ENCODE measurements around the gene CHST10. TPM values are rescaled to one million over a fixed set of nuclear protein-coding genes. Genes with fewer than 3 reads are reported as not detected.

CHST10 gene
- total and polyA plus RNA-seq, 4 donors = 33.1 to 45.3 (median 38.2) TPM

DNA sequence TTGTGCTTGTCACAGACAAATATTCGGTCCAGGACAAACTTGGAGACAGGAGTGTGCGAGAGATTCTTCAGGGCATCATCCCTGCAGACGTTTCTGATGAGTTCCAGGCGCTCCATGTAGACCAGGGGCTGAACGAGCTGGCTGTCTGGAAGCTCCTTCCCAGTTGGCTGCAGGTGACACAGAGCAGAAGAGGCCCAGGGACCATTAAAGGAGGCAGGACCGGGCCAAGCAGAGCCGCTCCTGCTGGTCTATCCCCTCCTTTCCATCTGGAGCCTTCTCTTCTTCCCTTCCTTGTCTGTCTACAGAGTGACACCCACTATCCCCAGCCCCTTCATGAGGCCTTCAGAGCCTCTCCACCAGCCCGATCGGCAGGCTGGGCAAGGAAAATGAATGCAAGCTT is 19.5 kb downstream of the CHST10 start:
- Histone ChIP-seq H3K4me1 (ENCODE audit: control insufficient read depth, insufficient read depth, low read length) (no peaks in the 10 kb centered on the region), H3K4me3 (ENCODE audit: low read depth, low read length) (no peak overlapping the region), H3K9me3 (ENCODE audit: control insufficient read depth, insufficient read depth, low read length) (no peaks in the 10 kb centered on the region), H3K36me3 (ENCODE audit: control insufficient read depth, insufficient read depth, low read length) (peaks cover 75% of the 10 kb centered on the region), H3K27me3 (ENCODE audit: control insufficient read depth, insufficient read depth, low read length) (no peaks in the 10 kb centered on the region), H3K27ac (ENCODE audit: low read depth, low read length) (no peak overlapping the region)
- WGBS (ENCODE audit: insufficient coverage) = 88% methylated on average over 7 of the region's 9 CpGs
- no peak for DNase-seq (ENCODE audit: low read depth in 4 of 6, low spot score in 6 of 6)

DNA sequence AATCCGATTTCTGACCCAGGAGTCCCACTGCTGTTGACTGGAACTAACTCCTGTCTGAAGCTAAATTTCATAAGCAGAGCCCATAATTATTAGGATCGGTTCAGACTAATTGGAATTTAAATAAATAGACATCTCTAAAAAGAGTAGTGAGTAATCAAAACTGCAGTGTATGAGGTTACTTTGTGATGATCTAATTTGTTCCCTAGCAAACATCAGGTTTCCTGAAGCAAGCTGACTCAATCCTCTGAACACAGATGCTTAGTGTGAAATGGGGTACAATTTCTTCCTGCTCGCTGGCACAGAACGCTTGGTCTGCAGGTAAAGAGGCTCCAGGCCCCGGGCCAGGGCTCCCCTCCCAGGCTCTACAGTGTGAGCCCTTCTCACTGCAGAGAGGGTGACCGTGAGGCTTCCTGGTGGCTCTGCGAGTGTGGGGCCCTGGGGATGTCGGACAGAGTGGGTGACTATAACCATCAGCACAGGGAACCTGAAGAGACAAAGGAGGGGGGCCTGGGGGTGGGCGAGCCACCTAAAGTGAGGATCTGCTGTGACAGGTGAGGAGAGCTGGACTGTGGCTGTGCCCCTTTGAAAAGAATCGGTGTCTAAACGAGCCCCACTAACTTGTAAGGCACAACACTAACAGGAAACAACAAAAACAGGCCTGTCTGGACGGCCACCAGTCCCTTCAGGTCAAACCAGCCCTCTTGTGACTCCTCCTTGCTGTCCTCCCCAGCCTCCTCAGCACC is 20.2 kb downstream of the CHST10 start:
- no peak overlapping the region for H3K4me3 ChIP-seq (ENCODE audit: low read depth, low read length)
- DNase-seq (ENCODE audit: low read depth in 4 of 6, low spot score in 6 of 6) = no peak
- peaks cover under 1% of the 10 kb centered on the region for H3K4me1 ChIP-seq (ENCODE audit: control insufficient read depth, insufficient read depth, low read length)
- H3K9me3 ChIP-seq (ENCODE audit: control insufficient read depth, insufficient read depth, low read length) = no peaks in the 10 kb centered on the region
- H3K27ac ChIP-seq (ENCODE audit: low read depth, low read length) = no peak overlapping the region
- H3K36me3 ChIP-seq (ENCODE audit: control insufficient read depth, insufficient read depth, low read length) = peaks cover 79% of the 10 kb centered on the region
- H3K27me3 ChIP-seq (ENCODE audit: control insufficient read depth, insufficient read depth, low read length) = no peaks in the 10 kb centered on the region
- WGBS (ENCODE audit: insufficient coverage) = 84% methylated on average over 9 of the region's 12 CpGs

DNA sequence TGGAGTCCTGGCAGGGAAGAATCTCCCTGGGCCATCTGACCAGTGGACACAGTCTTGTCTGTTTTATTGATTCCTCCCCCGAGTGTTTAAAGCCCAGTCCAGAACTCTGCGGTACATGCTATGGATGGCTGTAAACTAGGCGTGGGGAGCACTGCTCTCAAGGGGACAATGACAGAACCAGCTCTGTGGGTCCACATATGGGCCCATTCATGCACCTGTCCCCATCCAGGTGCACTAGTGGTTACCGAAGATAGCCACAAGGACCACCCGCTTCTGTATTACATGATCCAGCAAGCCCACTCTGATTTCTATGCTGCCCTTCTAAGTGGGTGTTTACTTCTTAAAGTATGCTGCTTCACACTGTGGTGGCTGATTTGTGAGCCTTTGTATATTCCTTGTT is 21.0 kb downstream of the CHST10 start:
- WGBS (ENCODE audit: insufficient coverage) = 94% methylated on average over 3 of the region's 5 CpGs
- Histone ChIP-seq H3K27ac (ENCODE audit: low read depth, low read length) (no peak overlapping the region), H3K4me1 (ENCODE audit: control insufficient read depth, insufficient read depth, low read length) (peaks cover 8% of the 10 kb centered on the region), H3K4me3 (ENCODE audit: low read depth, low read length) (no peak overlapping the region), H3K36me3 (ENCODE audit: control insufficient read depth, insufficient read depth, low read length) (peaks cover 80% of the 10 kb centered on the region), H3K9me3 (ENCODE audit: control insufficient read depth, insufficient read depth, low read length) (no peaks in the 10 kb centered on the region), H3K27me3 (ENCODE audit: control insufficient read depth, insufficient read depth, low read length) (no peaks in the 10 kb centered on the region)
- DNase-seq (ENCODE audit: low read depth in 4 of 6, low spot score in 6 of 6) = no peak

DNA sequence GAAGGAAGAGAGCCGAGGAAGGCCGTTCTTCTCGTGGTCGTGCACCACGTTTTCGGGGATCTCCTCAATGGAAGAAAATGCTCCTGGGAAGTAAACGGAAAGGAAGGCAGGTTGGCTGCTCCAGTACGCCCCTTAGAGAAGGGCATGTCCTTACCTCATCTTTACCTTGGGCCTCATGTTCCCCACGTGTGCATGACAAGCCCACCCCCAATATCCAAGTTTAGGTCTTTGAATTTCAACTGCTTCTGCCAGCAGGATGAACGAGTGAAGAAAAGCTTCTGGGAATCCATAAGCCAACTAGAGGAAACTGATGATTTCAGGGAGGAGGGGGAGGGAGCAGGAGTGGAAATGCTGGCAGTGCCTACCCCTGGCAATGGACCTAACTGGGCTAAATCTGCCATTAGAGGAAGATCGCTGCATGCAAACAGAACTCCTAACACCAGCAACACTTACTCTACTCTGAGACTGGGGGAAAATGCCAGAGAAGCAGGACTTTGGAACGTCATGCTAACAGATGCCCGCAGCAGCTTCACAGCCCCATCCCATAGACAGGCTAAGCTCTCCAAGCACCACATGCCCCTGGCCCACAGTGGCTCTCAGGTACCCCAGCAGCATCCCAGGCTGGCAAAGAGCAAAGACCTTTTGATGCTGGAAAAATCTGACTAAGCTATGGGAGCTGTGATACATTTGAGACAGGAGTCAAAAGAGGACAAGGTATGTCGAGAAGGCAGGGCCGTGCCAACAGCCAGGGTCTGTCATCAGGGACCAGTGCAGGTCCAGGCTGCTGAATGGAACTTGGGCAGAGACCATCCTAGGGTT is 21.7 kb downstream of the CHST10 start:
- no peaks in the 10 kb centered on the region for H3K27me3 ChIP-seq (ENCODE audit: control insufficient read depth, insufficient read depth, low read length)
- no peak overlapping the region for H3K27ac ChIP-seq (ENCODE audit: low read depth, low read length)
- no peak overlapping the region for H3K4me3 ChIP-seq (ENCODE audit: low read depth, low read length)
- H3K4me1 ChIP-seq (ENCODE audit: control insufficient read depth, insufficient read depth, low read length) = peaks cover 9% of the 10 kb centered on the region
- H3K36me3 ChIP-seq (ENCODE audit: control insufficient read depth, insufficient read depth, low read length) = peaks cover 80% of the 10 kb centered on the region
- peak in 1 of 6 donors; percentile 76 for DNase-seq (ENCODE audit: low read depth in 4 of 6, low spot score in 6 of 6)
- WGBS (ENCODE audit: insufficient coverage) = 86% methylated on average over 11 of the region's 15 CpGs
- no peaks in the 10 kb centered on the region for H3K9me3 ChIP-seq (ENCODE audit: control insufficient read depth, insufficient read depth, low read length)

DNA sequence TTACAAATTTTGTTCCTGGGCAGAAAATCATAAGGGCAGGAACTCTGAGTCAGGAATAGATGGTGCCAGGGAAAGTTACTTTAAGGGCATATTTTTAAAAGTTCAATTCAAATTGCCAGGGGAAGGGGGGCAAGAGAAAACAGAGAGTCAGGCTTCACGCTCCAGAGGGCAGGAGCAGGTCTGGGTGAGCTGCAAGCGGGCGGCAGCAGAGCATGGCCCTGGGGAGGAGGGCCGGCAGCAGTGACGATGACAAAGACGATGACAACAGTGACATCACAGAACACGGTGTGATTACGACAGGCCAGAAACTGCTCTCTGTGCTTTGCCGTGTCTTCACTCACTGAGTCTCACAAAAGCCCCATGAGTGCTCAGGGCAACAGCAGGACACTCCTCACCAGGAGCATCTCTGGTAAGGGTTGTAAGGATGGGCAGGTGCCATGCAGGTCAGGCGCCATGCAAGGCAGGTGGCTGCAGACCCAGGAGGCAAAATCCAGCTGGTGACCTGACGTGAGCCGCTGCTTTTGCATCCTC is 23.3 kb downstream of the CHST10 start:
- no peak overlapping the region for H3K27ac ChIP-seq (ENCODE audit: low read depth, low read length)
- 87% methylated on average over 11 of the region's 12 CpGs for WGBS (ENCODE audit: insufficient coverage)
- no peak overlapping the region for H3K4me3 ChIP-seq (ENCODE audit: low read depth, low read length)
- DNase-seq (ENCODE audit: low read depth in 4 of 6, low spot score in 6 of 6) = no peak
- peaks cover 9% of the 10 kb centered on the region for H3K4me1 ChIP-seq (ENCODE audit: control insufficient read depth, insufficient read depth, low read length)
- no peaks in the 10 kb centered on the region for H3K27me3 ChIP-seq (ENCODE audit: control insufficient read depth, insufficient read depth, low read length)
- peaks cover 78% of the 10 kb centered on the region for H3K36me3 ChIP-seq (ENCODE audit: control insufficient read depth, insufficient read depth, low read length)
- no peaks in the 10 kb centered on the region for H3K9me3 ChIP-seq (ENCODE audit: control insufficient read depth, insufficient read depth, low read length)

DNA sequence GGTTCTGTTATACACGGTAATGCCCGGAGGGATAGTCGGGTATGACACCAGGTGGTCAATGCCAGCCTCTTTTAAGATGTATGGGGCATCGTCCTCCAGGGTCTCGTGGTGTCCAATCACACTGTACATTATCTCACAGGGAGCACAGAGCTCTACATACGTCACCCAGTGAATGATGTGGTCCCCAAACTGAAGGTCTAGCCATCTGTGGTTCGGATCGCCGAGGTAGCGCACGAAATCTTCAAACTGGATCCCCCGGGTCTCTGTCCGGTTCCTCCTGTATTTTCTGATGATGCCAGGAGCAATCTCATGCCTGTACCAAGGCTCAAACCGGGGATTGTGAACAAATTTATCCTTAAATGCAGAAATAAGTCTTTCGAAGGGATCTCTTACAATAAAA is 24.1 kb downstream of the CHST10 start:
- no peak for DNase-seq (ENCODE audit: low read depth in 4 of 6, low spot score in 6 of 6)
- Histone ChIP-seq H3K4me3 (ENCODE audit: low read depth, low read length) (no peak overlapping the region), H3K27me3 (ENCODE audit: control insufficient read depth, insufficient read depth, low read length) (no peaks in the 10 kb centered on the region), H3K4me1 (ENCODE audit: control insufficient read depth, insufficient read depth, low read length) (peaks cover 9% of the 10 kb centered on the region), H3K36me3 (ENCODE audit: control insufficient read depth, insufficient read depth, low read length) (peaks cover 78% of the 10 kb centered on the region), H3K9me3 (ENCODE audit: control insufficient read depth, insufficient read depth, low read length) (no peaks in the 10 kb centered on the region), H3K27ac (ENCODE audit: low read depth, low read length) (no peak overlapping the region)
- 98% methylated on average over 13 of the region's 15 CpGs for WGBS (ENCODE audit: insufficient coverage)

DNA sequence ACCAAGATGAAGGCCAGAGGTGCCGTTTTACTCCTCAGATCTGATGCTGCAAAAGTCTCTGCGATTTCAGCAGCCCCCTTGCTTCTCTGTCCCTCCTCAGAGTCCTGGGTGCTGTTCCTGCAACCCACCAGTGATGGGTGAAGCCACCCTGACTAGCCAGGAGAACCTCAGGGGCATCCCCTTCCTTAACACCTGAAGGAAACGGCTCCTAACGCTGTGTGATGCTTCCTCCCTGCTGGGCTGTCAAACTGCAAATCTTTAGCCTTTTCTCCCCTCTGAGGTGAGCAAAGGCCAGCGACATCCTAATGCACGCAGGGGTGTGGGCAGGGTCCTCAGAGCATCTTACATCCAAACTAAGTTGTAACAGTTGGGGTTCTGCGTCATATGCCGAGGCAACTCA is 24.8 kb downstream of the CHST10 start:
- no peaks in the 10 kb centered on the region for H3K9me3 ChIP-seq (ENCODE audit: control insufficient read depth, insufficient read depth, low read length)
- WGBS (ENCODE audit: insufficient coverage) = 84% methylated on average over 4 of the region's 8 CpGs
- H3K36me3 ChIP-seq (ENCODE audit: control insufficient read depth, insufficient read depth, low read length) = peaks cover 74% of the 10 kb centered on the region
- no peak overlapping the region for H3K27ac ChIP-seq (ENCODE audit: low read depth, low read length)
- no peaks in the 10 kb centered on the region for H3K27me3 ChIP-seq (ENCODE audit: control insufficient read depth, insufficient read depth, low read length)
- H3K4me3 ChIP-seq (ENCODE audit: low read depth, low read length) = no peak overlapping the region
- no peak for DNase-seq (ENCODE audit: low read depth in 4 of 6, low spot score in 6 of 6)
- H3K4me1 ChIP-seq (ENCODE audit: control insufficient read depth, insufficient read depth, low read length) = peaks cover 9% of the 10 kb centered on the region

DNA sequence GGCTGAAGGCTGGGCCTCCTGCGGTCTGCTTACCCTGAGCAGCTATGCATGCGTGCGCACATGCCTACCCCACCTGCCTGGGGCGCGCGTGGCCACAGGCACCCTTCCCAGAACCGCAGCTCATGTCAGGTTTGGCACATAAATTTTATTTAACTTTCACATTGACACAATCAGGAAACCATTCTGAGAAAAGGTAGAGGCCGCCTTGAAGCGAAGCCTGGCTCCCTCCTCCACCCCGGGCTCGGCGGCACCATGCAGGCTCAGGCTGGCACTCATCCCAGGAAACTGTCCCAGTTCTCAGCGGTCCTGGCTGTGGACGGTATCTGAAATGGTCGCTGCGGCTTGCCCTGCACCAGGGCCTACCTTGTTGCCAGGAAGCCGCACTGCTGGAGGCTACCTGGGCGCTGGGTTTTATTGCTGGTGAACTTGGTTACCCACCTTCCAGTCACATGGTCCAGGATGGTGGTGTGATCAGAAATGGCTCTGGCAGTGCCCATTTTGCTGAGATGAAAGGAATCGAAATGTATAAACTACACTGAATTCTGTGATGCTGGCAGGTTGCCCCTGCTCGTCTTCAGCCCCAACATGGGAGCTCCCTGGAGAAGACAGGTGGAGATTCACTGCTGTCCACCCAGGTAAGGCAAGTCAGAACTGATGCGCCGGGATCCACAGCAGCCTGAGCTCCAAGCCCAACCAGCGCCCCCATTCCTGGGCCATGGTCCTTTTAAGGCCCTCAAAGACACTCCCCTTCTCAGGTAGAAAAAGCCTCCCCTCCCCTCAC is 25.5 kb downstream of the CHST10 start:
- no peaks in the 10 kb centered on the region for H3K9me3 ChIP-seq (ENCODE audit: control insufficient read depth, insufficient read depth, low read length)
- peaks cover 67% of the 10 kb centered on the region for H3K36me3 ChIP-seq (ENCODE audit: control insufficient read depth, insufficient read depth, low read length)
- 80% methylated on average over 18 of the region's 23 CpGs for WGBS (ENCODE audit: insufficient coverage)
- no peak overlapping the region for H3K27ac ChIP-seq (ENCODE audit: low read depth, low read length)
- no peak overlapping the region for H3K4me3 ChIP-seq (ENCODE audit: low read depth, low read length)
- H3K4me1 ChIP-seq (ENCODE audit: control insufficient read depth, insufficient read depth, low read length) = peaks cover 9% of the 10 kb centered on the region
- no peaks in the 10 kb centered on the region for H3K27me3 ChIP-seq (ENCODE audit: control insufficient read depth, insufficient read depth, low read length)
- peak in 2 of 6 donors; percentile 10 to 51 for DNase-seq (ENCODE audit: low read depth in 4 of 6, low spot score in 6 of 6)

Measured in spinal cord (tissue), 10 donors.